GM12891 (cell line): ENCODE results near the gene FOLR1.

Experiments
- POLR2A ChIP-seq: IDR thresholded peaks from 2 replicates; pipeline ENCODE4 v1.6.1; 2011; ENCODE audit warnings: low read depth, low read length, control low read depth
- POLR2AphosphoS5 ChIP-seq: IDR thresholded peaks from 2 replicates; pipeline ENCODE4 v1.6.1; 2011; ENCODE audit warnings: low read depth, low read length, control low read depth
- SPI1 ChIP-seq: IDR thresholded peaks from 2 replicates; pipeline ENCODE4 v1.6.1; 2011; ENCODE audit warnings: low read depth, low read length, control low read depth
- TAF1 ChIP-seq: IDR thresholded peaks from 2 replicates; pipeline ENCODE4 v1.6.1; 2011; ENCODE audit warnings: low read depth, low read length, control low read depth

GRCh38 chr11:72245263-72245816 is 53.4 kb downstream of the FOLR1 start:
- TF ChIP-seq POLR2A: no peak
- no peak for TF ChIP-seq POLR2AphosphoS5
- TF ChIP-seq TAF1: no peak
- no peak for TF ChIP-seq SPI1
